Measurements from ENCODE around the gene KIAA0586. TPM values are rescaled to one million over a fixed set of nuclear protein-coding genes. Genes with fewer than 3 reads are reported as not detected.
"Not testable (repeated sequence)": the region's sequence is repeated elsewhere in the genome, so short reads cannot be mapped to it uniquely, and the experiment has no call there.

The KIAA0586 gene
- 10 to 100 TPM; 23.1 to 39.7 TPM for total RNA-seq

GRCh38 chr14:58427281-58428117, at the start of gene KIAA0586, which contains the start of gene TIMM9:
Gene KIAA0586 (plus strand): TSS chr14:58427719. CDS start chr14:58428265, 546 bp downstream.
Gene TIMM9 (minus strand): TSS chr14:58427531. CDS start chr14:58411945, 15,586 bp downstream.
- ATAC-seq (peak; percentile 92 to 96), DNase-seq (ENCODE audit: low spot score) (peak; percentile 96)
- Mint-ChIP-seq H3K4me3 (peak within 1 kb of the TSS; percentile 95), H3K4me1 (ENCODE audit: low read depth in 2 of 2) (peaks cover 16 to 42% of the 10 kb centered on the region in 2 donors), H3K27ac (peak within 1 kb of the TSS; percentile 95), H3K27me3 (no peaks in the 10 kb centered on the region), H3K9me3 (no peaks in the 10 kb centered on the region), H3K36me3 (no peaks in the 10 kb centered on the region)

- ATAC-seq = no peak
- DNase-seq (ENCODE audit: low spot score) = no peak
- no peaks in the 10 kb centered on the region for H3K27me3 Mint-ChIP-seq
- no peak overlapping the region for H3K4me3 Mint-ChIP-seq
- no peaks in the 10 kb centered on the region for H3K36me3 Mint-ChIP-seq
- peaks cover 3 to 5% of the 10 kb centered on the region in 2 donors for H3K4me1 Mint-ChIP-seq (ENCODE audit: low read depth in 2 of 2)
- H3K9me3 Mint-ChIP-seq = no peaks in the 10 kb centered on the region
- no peak overlapping the region for H3K27ac Mint-ChIP-seq
Measured at GRCh38 chr14:58390830-58391229, 36.7 kb upstream of the KIAA0586 start.

GRCh38 chr14:58395562-58395811, 32.0 kb upstream of the KIAA0586 start:
- DNase-seq (ENCODE audit: low spot score) (no peak), ATAC-seq (no peak)
- H3K9me3 Mint-ChIP-seq = no peaks in the 10 kb centered on the region
- peak overlapping the region; percentile 27 to 78 for H3K27ac Mint-ChIP-seq
- H3K36me3 Mint-ChIP-seq = no peaks in the 10 kb centered on the region
- peak overlapping the region; percentile 73 for H3K4me3 Mint-ChIP-seq
- no peaks in the 10 kb centered on the region for H3K27me3 Mint-ChIP-seq
- H3K4me1 Mint-ChIP-seq (ENCODE audit: low read depth in 2 of 2) = peaks cover 10 to 12% of the 10 kb centered on the region in 2 donors

GRCh38 chr14:58395812-58396788, 31.4 kb upstream of the KIAA0586 start, which contains the start of gene TOMM20L:
Gene TOMM20L (plus strand): TSS chr14:58395930. CDS start chr14:58395958, 28 bp downstream.
- Mint-ChIP-seq H3K27ac (peak within 1 kb of the TSS; percentile 50 to 78), H3K4me1 (ENCODE audit: low read depth in 2 of 2) (peaks cover 10 to 12% of the 10 kb centered on the region in 2 donors), H3K4me3 (peak within 1 kb of the TSS; percentile 73), H3K9me3 (no peaks in the 10 kb centered on the region), H3K36me3 (no peaks in the 10 kb centered on the region), H3K27me3 (no peaks in the 10 kb centered on the region)
- DNase-seq (ENCODE audit: low spot score) = peak; percentile 90
- ATAC-seq = peak; percentile 95 to 97

GRCh38 chr14:58397156-58397555, 30.4 kb upstream of the KIAA0586 start:
- H3K4me1 Mint-ChIP-seq (ENCODE audit: low read depth in 2 of 2) = peaks cover 10 to 12% of the 10 kb centered on the region in 2 donors
- H3K27me3 Mint-ChIP-seq = no peaks in the 10 kb centered on the region
- H3K27ac Mint-ChIP-seq = no peak overlapping the region
- ATAC-seq (no peak), DNase-seq (ENCODE audit: low spot score) (no peak)
- no peaks in the 10 kb centered on the region for H3K9me3 Mint-ChIP-seq
- H3K36me3 Mint-ChIP-seq = no peaks in the 10 kb centered on the region
- H3K4me3 Mint-ChIP-seq = no peak overlapping the region

GRCh38 chr14:58398495-58398894, 29.0 kb upstream of the KIAA0586 start:
- no peak for ATAC-seq
- Mint-ChIP-seq H3K36me3 (no peaks in the 10 kb centered on the region), H3K9me3 (no peaks in the 10 kb centered on the region), H3K4me1 (ENCODE audit: low read depth in 2 of 2) (peaks cover 10 to 12% of the 10 kb centered on the region in 2 donors), H3K4me3 (no peak overlapping the region), H3K27ac (no peak overlapping the region), H3K27me3 (no peaks in the 10 kb centered on the region)
- DNase-seq (ENCODE audit: low spot score) = no peak

GRCh38 chr14:58398895-58399294, 28.6 kb upstream of the KIAA0586 start:
- Mint-ChIP-seq H3K27me3 (no peaks in the 10 kb centered on the region), H3K4me1 (ENCODE audit: low read depth in 2 of 2) (peaks cover 10 to 12% of the 10 kb centered on the region in 2 donors), H3K4me3 (no peak overlapping the region)

GRCh38 chr14:58401587-58401986, 25.9 kb upstream of the KIAA0586 start:
- no peak for ATAC-seq

More at GRCh38 chr14:58398895-58399294, 28.6 kb upstream of the KIAA0586 start:
- H3K36me3 Mint-ChIP-seq = no peaks in the 10 kb centered on the region
- no peaks in the 10 kb centered on the region for H3K9me3 Mint-ChIP-seq
- no peak overlapping the region for H3K27ac Mint-ChIP-seq
- DNase-seq (ENCODE audit: low spot score) (no peak), ATAC-seq (no peak)

GRCh38 chr14:58408681-58409215, 18.8 kb upstream of the KIAA0586 start:
- ATAC-seq = no peak
- peaks cover 5% of the 10 kb centered on the region for H3K36me3 Mint-ChIP-seq
- H3K9me3 Mint-ChIP-seq = no peaks in the 10 kb centered on the region
- no peak for DNase-seq (ENCODE audit: low spot score)
- H3K4me3 Mint-ChIP-seq = no peak overlapping the region
- no peak overlapping the region for H3K27ac Mint-ChIP-seq
- no peaks in the 10 kb centered on the region for H3K27me3 Mint-ChIP-seq
- H3K4me1 Mint-ChIP-seq (ENCODE audit: low read depth in 2 of 2) = no peaks in the 10 kb centered on the region

More at GRCh38 chr14:58401587-58401986, 25.9 kb upstream of the KIAA0586 start:
- no peak for DNase-seq (ENCODE audit: low spot score)
- no peaks in the 10 kb centered on the region for H3K9me3 Mint-ChIP-seq
- no peaks in the 10 kb centered on the region for H3K27me3 Mint-ChIP-seq
- H3K36me3 Mint-ChIP-seq = no peaks in the 10 kb centered on the region
- no peak overlapping the region for H3K27ac Mint-ChIP-seq
- peaks cover 6% of the 10 kb centered on the region in 2 donors for H3K4me1 Mint-ChIP-seq (ENCODE audit: low read depth in 2 of 2)
- H3K4me3 Mint-ChIP-seq = no peak overlapping the region

- no peaks in the 10 kb centered on the region for H3K27me3 Mint-ChIP-seq
- no peak overlapping the region for H3K4me3 Mint-ChIP-seq
- no peak overlapping the region for H3K27ac Mint-ChIP-seq
- H3K4me1 Mint-ChIP-seq (ENCODE audit: low read depth in 2 of 2) = peaks cover 2 to 11% of the 10 kb centered on the region in 2 donors
- DNase-seq (ENCODE audit: low spot score) (no peak), ATAC-seq (no peak)
- H3K9me3 Mint-ChIP-seq = no peaks in the 10 kb centered on the region
- H3K36me3 Mint-ChIP-seq = peaks cover 19% of the 10 kb centered on the region
Measured at GRCh38 chr14:58414845-58415244, 12.7 kb upstream of the KIAA0586 start.

GRCh38 chr14:58415636-58416547, 11.6 kb upstream of the KIAA0586 start:
- H3K27ac Mint-ChIP-seq = no peak overlapping the region
- no peaks in the 10 kb centered on the region for H3K9me3 Mint-ChIP-seq
- peaks cover 20% of the 10 kb centered on the region for H3K36me3 Mint-ChIP-seq

GRCh38 chr14:58416934-58417333, 10.6 kb upstream of the KIAA0586 start:
- not testable (repeated sequence) for ATAC-seq; H3K27ac Mint-ChIP-seq; H3K27me3 Mint-ChIP-seq; DNase-seq (ENCODE audit: low spot score); H3K4me3 Mint-ChIP-seq; H3K9me3 Mint-ChIP-seq
- H3K36me3 Mint-ChIP-seq = peaks cover 19% of the 10 kb centered on the region
- H3K4me1 Mint-ChIP-seq (ENCODE audit: low read depth in 2 of 2) = peaks cover 2 to 11% of the 10 kb centered on the region in 2 donors

More at GRCh38 chr14:58415636-58416547, 11.6 kb upstream of the KIAA0586 start:
- no peak for ATAC-seq
- Mint-ChIP-seq H3K4me3 (no peak overlapping the region), H3K27me3 (no peaks in the 10 kb centered on the region), H3K4me1 (ENCODE audit: low read depth in 2 of 2) (peaks cover 2 to 11% of the 10 kb centered on the region in 2 donors)
- DNase-seq (ENCODE audit: low spot score) = no peak

Data from natural killer cell treated with Interleukin-12 subunit alpha and Interleukin-12 subunit beta and Interleukin-15 and Interleukin-18, amount 100 ng/mL, for 72 hours (primary cell).